HCT116 (cell line): ENCODE results near the gene TSPAN15. TPM values are rescaled to one million over a fixed set of nuclear protein-coding genes. Genes with fewer than 3 reads are reported as not detected.

Source experiments
- ATAC-seq: fragments of 200-7000 bp; cut with Tn5 transposase; 2 replicates; pipeline ENCODE4 v1.9.1; 2020; ENCODE audit warnings: mild to moderate bottlenecking, moderate library complexity
- BruUV-seq: library from RNA; stranded (reverse); fragments of 400-500 nt; replicated peaks from 2 replicates; lab custom pipeline; 2021; lab: Mats Ljungman, UMichigan
- CTCF ChIA-PET: fragments of 300-600 bp; sonication (Branson Sonifier 250); formaldehyde crosslinking; loops from one replicate; lab custom pipeline; 2021; ENCODE audit warnings: antibody characterized with exemption; lab: Charles Lee
- POLR2A ChIA-PET: fragments of 300-600, 350-600 bp; sonication (Branson Sonifier 250); formaldehyde crosslinking; loops from one replicate; lab custom pipeline; 2021; ENCODE audit warnings: antibody characterized with exemption; lab: Charles Lee
- RAD21 ChIA-PET, 2 experiments: fragments of 300-600 bp; sonication (Branson Sonifier 250); formaldehyde crosslinking; loops; one replicate each; lab custom pipeline; 2023; ENCODE audit warnings: low total read pairs in 2 of 2; ENCODE audit not compliant: uncharacterized antibody in 2 of 2, unreplicated experiment in 2 of 2, low non-redundant PET in 1 of 2; lab: Charles Lee
- DNase-seq: peaks from one replicate; pipeline ENCODE4 v3.0.0-alpha.2; 2010; ENCODE audit warnings: low read depth, low spot score
- H2AFZ ChIP-seq: fragments of 200-600 bp; shearing (Covaris generic), sonication (generic); 2 replicates; pipeline ENCODE4 v1.6.1; 2017; ENCODE audit warnings: low read depth, mixed run types, mixed read lengths, antibody characterized with exemption, low read length; ENCODE audit not compliant: poor library complexity, severe bottlenecking
- H3K27ac ChIP-seq: 2 replicates; pipeline ENCODE4 v1.5.1; 2012; ENCODE audit warnings: low read depth, low read length
- H3K27me3 ChIP-seq: fragments of 200-600 bp; sonication (generic); 2 replicates; pipeline ENCODE4 v1.6.1; 2016; ENCODE audit warnings: mixed run types, low read length, mixed read lengths; ENCODE audit not compliant: insufficient read depth
- H3K36me3 ChIP-seq, 2 experiments: fragments of 200-500 bp in 1 of 2; fragments of 200-600 bp in 1 of 2; sonication (Bioruptor generic) in 1 of 2; sonication (generic) in 1 of 2; 2 replicates each; pipeline versions ENCODE4 v1.5.1 to v1.6.1; 2014 to 2016; ENCODE audit warnings: low read length in 2 of 2, inconsistent platforms in 1 of 2, mixed read lengths in 1 of 2, mixed run types in 1 of 2; ENCODE audit not compliant: insufficient read depth in 2 of 2, control insufficient read depth in 1 of 2
- H3K4me1 ChIP-seq, 2 experiments: fragments of 200-600 bp in 1 of 2; sonication (generic) in 1 of 2; 2 replicates each; pipeline versions ENCODE4 v1.5.1 to v1.6.1; 2012 to 2017; ENCODE audit warnings: low read length in 2 of 2, inconsistent platforms in 1 of 2, mild to moderate bottlenecking in 1 of 2, mixed read lengths in 1 of 2, mixed run types in 1 of 2, moderate library complexity in 1 of 2; ENCODE audit not compliant: insufficient read depth in 2 of 2, control insufficient read depth in 1 of 2
- H3K4me2 ChIP-seq: fragments of 200-600 bp; sonication (generic); 2 replicates; pipeline ENCODE4 v1.6.1; 2017; ENCODE audit warnings: mixed run types, low read length, mixed read lengths
- H3K4me3 ChIP-seq, 2 experiments: fragments of 200-600 bp in 1 of 2; sonication (generic) in 1 of 2; replicated peaks in 1 of 2; 2 replicates each; pipeline ENCODE4 v1.5.1; 2011 to 2016; ENCODE audit warnings: low read length in 2 of 2, control low read depth in 1 of 2, low read depth in 1 of 2, mild to moderate bottlenecking in 1 of 2, mixed read lengths in 1 of 2, mixed run types in 1 of 2
- H3K79me2 ChIP-seq: fragments of 200-600 bp; sonication (generic); 2 replicates; pipeline ENCODE4 v1.6.1; 2017; ENCODE audit warnings: mild to moderate bottlenecking, mixed run types, low read length, moderate library complexity, mixed read lengths; ENCODE audit not compliant: insufficient read depth
- H3K9ac ChIP-seq: fragments of 200-600 bp; sonication (generic); 2 replicates; pipeline ENCODE4 v1.6.1; 2016; ENCODE audit warnings: low read length, mixed read lengths
- H3K9me2 ChIP-seq: fragments of 200-600 bp; sonication (generic), shearing (Covaris generic); 2 replicates; pipeline ENCODE4 v1.6.1; 2017; ENCODE audit warnings: mixed run types, mild to moderate bottlenecking, moderate library complexity; ENCODE audit not compliant: insufficient read depth
- H3K9me3 ChIP-seq, 2 experiments: fragments of 200-500 bp in 1 of 2; fragments of 200-600 bp in 1 of 2; sonication (Bioruptor generic) in 1 of 2; sonication (generic) in 1 of 2; 2 replicates each; pipeline ENCODE4 v1.6.1; 2014 to 2017; ENCODE audit warnings: low read length in 2 of 2, mixed read lengths in 2 of 2, inconsistent platforms in 1 of 2, low read depth in 1 of 2, mild to moderate bottlenecking in 1 of 2, mixed run types in 1 of 2, moderate library complexity in 1 of 2; ENCODE audit not compliant: control insufficient read depth in 1 of 2, insufficient read depth in 1 of 2
- H4K20me1 ChIP-seq: fragments of 200-600 bp; sonication (generic), shearing (Covaris generic); 2 replicates; pipeline ENCODE4 v1.6.1; 2017; ENCODE audit warnings: mixed run types, mild to moderate bottlenecking, moderate library complexity; ENCODE audit not compliant: insufficient read depth
- ATF3 ChIP-seq: IDR thresholded peaks from 2 replicates; pipeline ENCODE4 v1.6.1; 2012
- CEBPB ChIP-seq: IDR thresholded peaks from 2 replicates; pipeline ENCODE4 v1.6.1; 2012; ENCODE audit warnings: low read depth
- CTCF ChIP-seq, 3 experiments: fragments of 200-600 bp in 1 of 3; sonication (generic) in 1 of 3; IDR thresholded peaks in 2 of 3; conservative IDR thresholded peaks in 1 of 3; 2 replicates each; pipeline ENCODE4 v1.5.1; 2012 to 2017; ENCODE audit warnings: low read depth in 2 of 3, low read length in 2 of 3, antibody characterized with exemption in 1 of 3, borderline replicate concordance in 1 of 3, control low read depth in 1 of 3, mild to moderate bottlenecking in 1 of 3, mixed read lengths in 1 of 3, mixed run types in 1 of 3, moderate library complexity in 1 of 3; ENCODE audit not compliant: insufficient read depth in 1 of 3
- EZH2phosphoT487 ChIP-seq: fragments of 200-600 bp; IDR thresholded peaks from 2 replicates; pipeline ENCODE4 v1.6.1; 2018; ENCODE audit warnings: antibody characterized with exemption, borderline replicate concordance
- JUND ChIP-seq: IDR thresholded peaks from 2 replicates; pipeline ENCODE4 v1.6.1; 2012
- RAD21 ChIP-seq: IDR thresholded peaks from 2 replicates; pipeline ENCODE4 v1.6.1; 2012; ENCODE audit warnings: low read depth, mild to moderate bottlenecking
- REST ChIP-seq: IDR thresholded peaks from 2 replicates; pipeline ENCODE4 v1.6.1; 2012; ENCODE audit warnings: low read depth
- SIN3A ChIP-seq: IDR thresholded peaks from 2 replicates; pipeline ENCODE4 v1.6.1; 2012; ENCODE audit warnings: low read depth
- SP1 ChIP-seq: IDR thresholded peaks from 2 replicates; pipeline ENCODE4 v1.6.1; 2012; ENCODE audit warnings: low read depth
- YY1 ChIP-seq: IDR thresholded peaks from 2 replicates; pipeline ENCODE4 v1.6.1; 2011; ENCODE audit warnings: low read length, low read depth, moderate library complexity, mild to moderate bottlenecking; ENCODE audit not compliant: insufficient replicate concordance; ENCODE audit errors: extremely low read depth
- intact Hi-C: fragments of 100-400 bp; cut with micrococcal nuclease; formaldehyde crosslinking; loops from 2 replicates; pipeline ENCODE4 v1.10.0; 2022
- total RNA-seq: library from RNA; stranded (reverse); gene quantifications from one replicate; pipeline ENCODE4 v1.2.1, GENCODE V29; 2021; ENCODE audit not compliant: unreplicated experiment

Gene TSPAN15
- total RNA-seq, 1 experiment from 2014 or later, result 16.0 TPM

GRCh38 chr10:69464801-69465401 lies 13.6 kb downstream of the TSPAN15 start:
- no peak overlapping the region for H3K9ac ChIP-seq
- H3K4me1 ChIP-seq, result peaks cover 15 to 31% of the 10 kb centered on the region in 2 experiments
- peak; percentile 71 for ATAC-seq
- no peaks in the 10 kb centered on the region for H3K9me2 ChIP-seq
- TF ChIP-seq ATF3 (no peak), CTCF (IDR thresholded peaks at IDR 0.05 in 2 of 3, conservative IDR thresholded peaks at IDR 0.05 in 1 of 3; ENCODE audit: borderline replicate concordance in 1 of 3, insufficient read depth in 1 of 3, low read depth in 2 of 3, low read length in 2 of 3) (0 out of 6 replicates have a peak, but pooled peaks of 1 of the 3 experiments have one; percentile 7)
- TF ChIP-seq, all 23 proteins: peak for 1
- H3K4me3 ChIP-seq, result no peak overlapping the region
- DNase-seq, result no peak
- H3K27me3 ChIP-seq, result no peaks in the 10 kb centered on the region
- peak overlapping the region; percentile 31 for H3K4me2 ChIP-seq
- no peaks in the 10 kb centered on the region for H3K9me3 ChIP-seq
- no peak overlapping the region for H2AFZ ChIP-seq
- intact Hi-C loops, result no loop called here
- H3K79me2 ChIP-seq, result no peaks in the 10 kb centered on the region
- peak overlapping the region; percentile 28; the same call in 1 of the 2 replicates for H3K27ac ChIP-seq
- no peaks in the 10 kb centered on the region for H4K20me1 ChIP-seq
- no peaks in the 10 kb centered on the region for H3K36me3 ChIP-seq
- CTCF ChIA-PET, result interaction anchor here (0.7 kb wide), 1 partner anchor 56 kb away, joined by 5 read pairs; no protein-coding TSS in a partner anchor
- BruUV-seq, result no TSS peak
- RAD21 ChIA-PET, result no interaction called here
- POLR2A ChIA-PET, result no interaction called here

GRCh38 chr10:69465457-69466157 lies 14.3 kb downstream of the TSPAN15 start:
- no peaks in the 10 kb centered on the region for H3K9me3 ChIP-seq
- H3K27ac ChIP-seq, result no peak overlapping the region
- H3K4me1 ChIP-seq, result peaks cover 8 to 24% of the 10 kb centered on the region in 2 experiments
- no peak for DNase-seq
- no TSS peak for BruUV-seq
- ChIA-PET RAD21 (no interaction called here), CTCF (no interaction called here)
- H3K9me2 ChIP-seq, result no peaks in the 10 kb centered on the region
- H3K4me2 ChIP-seq, result no peak overlapping the region
- H3K79me2 ChIP-seq, result no peaks in the 10 kb centered on the region
- no peak overlapping the region for H3K4me3 ChIP-seq
- H3K9ac ChIP-seq, result no peak overlapping the region
- H3K27me3 ChIP-seq, result no peaks in the 10 kb centered on the region
- TF ChIP-seq REST (no peak), CEBPB (no peak), RAD21 (no peak), SP1 (no peak), YY1 (no peak), SIN3A (no peak), EZH2phosphoT487 (no peak), JUND (no peak)
- TF ChIP-seq, all 23 proteins: peak for 0
- Histone ChIP-seq H3K36me3 (no peaks in the 10 kb centered on the region), H2AFZ (no peak overlapping the region), H4K20me1 (no peaks in the 10 kb centered on the region)
- intact Hi-C loops, result no loop called here
- ATAC-seq, result no peak
- POLR2A ChIA-PET, result no interaction called here
